ENCODE results near the gene TMEM151B.
A peak's percentile ranks its signal among the peaks of the same experiment; 100 is the strongest.
"Not testable (repeated sequence)": the region's sequence is repeated elsewhere in the genome, so short reads cannot be mapped to it uniquely, and the experiment has no call there.

The TMEM151B gene

GRCh38 chr6:44312901-44313788 is 42.9 kb downstream of the TMEM151B start, which contains the start of gene AARS2:
TSS of gene AARS2 (minus strand) at chr6:44313347. CDS start at chr6:44313323, 24 bp downstream.
- TF ChIP-seq GATA1 (IDR thresholded peaks at IDR 0.05; ENCODE audit: low read depth, low read length) (no peak), POLR2A (IDR thresholded peaks at IDR 0.05; ENCODE audit: low read length) (peak; percentile 94)
- DNase-seq: peak; percentile 92 to 94

- not testable (repeated sequence) for DNase-seq
These were observed 44.4 kb downstream of the TMEM151B start for GRCh38 chr6:44314657-44315056.

GRCh38 chr6:44315516-44315915 is 45.3 kb downstream of the TMEM151B start:
- TF ChIP-seq GATA1 (IDR thresholded peaks at IDR 0.05; ENCODE audit: low read depth, low read length) (no peak), POLR2A (IDR thresholded peaks at IDR 0.05; ENCODE audit: low read length) (no peak)
- no peak for DNase-seq

GRCh38 chr6:44315951-44316350 is 45.7 kb downstream of the TMEM151B start:
- TF ChIP-seq POLR2A (IDR thresholded peaks at IDR 0.05; ENCODE audit: low read length): no peak
- DNase-seq: no peak

GRCh38 chr6:44316481-44316880 is 46.2 kb downstream of the TMEM151B start:
- no peak for DNase-seq
- TF ChIP-seq GATA1 (IDR thresholded peaks at IDR 0.05; ENCODE audit: low read depth, low read length) (no peak), POLR2A (IDR thresholded peaks at IDR 0.05; ENCODE audit: low read length) (no peak)

GRCh38 chr6:44317136-44317631 is 46.9 kb downstream of the TMEM151B start:
- DNase-seq: not testable (repeated sequence)

- DNase-seq: no peak
- TF ChIP-seq POLR2A (IDR thresholded peaks at IDR 0.05; ENCODE audit: low read length) (no peak), GATA1 (IDR thresholded peaks at IDR 0.05; ENCODE audit: low read depth, low read length) (no peak)
These were observed 51.0 kb downstream of the TMEM151B start for GRCh38 chr6:44321210-44321609.

GRCh38 chr6:44327096-44327495 is 56.8 kb downstream of the TMEM151B start:
- no peak for DNase-seq
- TF ChIP-seq GATA1 (IDR thresholded peaks at IDR 0.05; ENCODE audit: low read depth, low read length) (no peak), POLR2A (IDR thresholded peaks at IDR 0.05; ENCODE audit: low read length) (no peak)

- DNase-seq: no peak
- TF ChIP-seq GATA1 (IDR thresholded peaks at IDR 0.05; ENCODE audit: low read depth, low read length): no peak
- no peak for TF ChIP-seq POLR2A (IDR thresholded peaks at IDR 0.05; ENCODE audit: low read length)
These were observed 57.5 kb downstream of the TMEM151B start for GRCh38 chr6:44327760-44328159.

- not testable (repeated sequence) for DNase-seq
These were observed 58.0 kb downstream of the TMEM151B start for GRCh38 chr6:44328203-44328602.

GRCh38 chr6:44329858-44330257 is 59.6 kb downstream of the TMEM151B start:
- no peak for DNase-seq
- TF ChIP-seq GATA1 (IDR thresholded peaks at IDR 0.05; ENCODE audit: low read depth, low read length) (no peak), POLR2A (IDR thresholded peaks at IDR 0.05; ENCODE audit: low read length) (no peak)

- TF ChIP-seq POLR2A (IDR thresholded peaks at IDR 0.05; ENCODE audit: low read length) (no peak), GATA1 (IDR thresholded peaks at IDR 0.05; ENCODE audit: low read depth, low read length) (no peak)
- no peak for DNase-seq
These were observed 62.3 kb downstream of the TMEM151B start for GRCh38 chr6:44332585-44332984.

- TF ChIP-seq GATA1 (IDR thresholded peaks at IDR 0.05; ENCODE audit: low read depth, low read length) (no peak), POLR2A (IDR thresholded peaks at IDR 0.05; ENCODE audit: low read length) (no peak)
- DNase-seq: no peak
These were observed 63.1 kb downstream of the TMEM151B start for GRCh38 chr6:44333273-44333919.

GRCh38 chr6:44333942-44334341 is 63.7 kb downstream of the TMEM151B start:
- DNase-seq: no peak
- no peak for TF ChIP-seq GATA1 (IDR thresholded peaks at IDR 0.05; ENCODE audit: low read depth, low read length)
- no peak for TF ChIP-seq POLR2A (IDR thresholded peaks at IDR 0.05; ENCODE audit: low read length)

GRCh38 chr6:44335631-44336030 is 65.4 kb downstream of the TMEM151B start:
- no peak for DNase-seq
- TF ChIP-seq GATA1 (IDR thresholded peaks at IDR 0.05; ENCODE audit: low read depth, low read length): no peak
- no peak for TF ChIP-seq POLR2A (IDR thresholded peaks at IDR 0.05; ENCODE audit: low read length)

Data from erythroblast (primary cell).